Loucy (cell line): ENCODE data around the gene BAK1.

ENCODE experiments used
- EZH2phosphoT487 ChIP-seq: fragments of 200-600 bp; IDR thresholded peaks from 2 replicates; pipeline ENCODE4 v1.6.1; 2018; ENCODE audit warnings: antibody characterized with exemption, mild to moderate bottlenecking, moderate library complexity, borderline replicate concordance
- TF ChIP-seq, protein P1 (sequence below): fragments of 200-600 bp; sonication (generic); conservative IDR thresholded peaks from 2 replicates; pipeline ENCODE4 v1.5.1; 2014; ENCODE audit warnings: mild to moderate bottlenecking, antibody characterized with exemption, low read length

DNA sequence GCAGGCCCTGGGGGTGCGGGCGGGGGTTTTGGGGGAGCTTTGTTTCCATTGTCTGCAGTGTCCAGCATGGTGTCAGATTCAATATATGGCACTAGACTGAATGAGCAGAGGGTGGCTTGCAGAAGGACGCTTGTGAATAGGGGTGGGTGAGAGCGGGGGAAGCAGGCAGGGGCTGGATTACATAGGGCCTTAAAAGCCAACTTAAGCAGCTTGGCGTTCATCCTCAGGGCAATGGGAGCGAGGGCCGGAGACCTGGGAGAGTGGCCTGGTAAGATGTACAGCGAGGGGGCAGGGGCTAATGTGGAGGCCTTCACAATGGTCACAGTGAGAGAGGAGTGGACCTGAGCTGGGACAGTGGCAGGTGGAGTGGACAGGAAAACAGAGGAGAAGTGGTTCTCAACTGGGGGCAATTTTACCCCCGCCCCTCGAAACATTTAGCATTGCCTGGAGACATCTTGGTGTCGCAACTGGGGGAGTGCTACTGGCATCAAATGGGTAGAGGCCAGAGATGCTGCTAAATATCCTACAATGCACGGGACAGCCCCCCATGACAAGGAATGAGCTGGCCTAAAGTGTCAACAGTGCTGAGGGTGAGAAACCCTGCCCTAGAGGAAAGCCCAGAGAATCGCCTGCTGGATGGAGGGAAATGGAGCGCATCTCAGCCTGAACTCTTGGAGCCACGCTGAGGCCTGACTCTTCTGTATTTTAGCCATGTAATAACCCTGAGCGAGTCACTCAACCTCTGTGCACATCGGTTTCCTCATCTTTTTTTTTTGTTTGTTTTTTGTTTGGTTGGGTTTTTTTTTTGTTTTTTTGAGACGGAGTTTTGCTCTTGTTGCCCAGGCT, 15.1 kb upstream of the BAK1 start:
- TF ChIP-seq, protein P1, sequence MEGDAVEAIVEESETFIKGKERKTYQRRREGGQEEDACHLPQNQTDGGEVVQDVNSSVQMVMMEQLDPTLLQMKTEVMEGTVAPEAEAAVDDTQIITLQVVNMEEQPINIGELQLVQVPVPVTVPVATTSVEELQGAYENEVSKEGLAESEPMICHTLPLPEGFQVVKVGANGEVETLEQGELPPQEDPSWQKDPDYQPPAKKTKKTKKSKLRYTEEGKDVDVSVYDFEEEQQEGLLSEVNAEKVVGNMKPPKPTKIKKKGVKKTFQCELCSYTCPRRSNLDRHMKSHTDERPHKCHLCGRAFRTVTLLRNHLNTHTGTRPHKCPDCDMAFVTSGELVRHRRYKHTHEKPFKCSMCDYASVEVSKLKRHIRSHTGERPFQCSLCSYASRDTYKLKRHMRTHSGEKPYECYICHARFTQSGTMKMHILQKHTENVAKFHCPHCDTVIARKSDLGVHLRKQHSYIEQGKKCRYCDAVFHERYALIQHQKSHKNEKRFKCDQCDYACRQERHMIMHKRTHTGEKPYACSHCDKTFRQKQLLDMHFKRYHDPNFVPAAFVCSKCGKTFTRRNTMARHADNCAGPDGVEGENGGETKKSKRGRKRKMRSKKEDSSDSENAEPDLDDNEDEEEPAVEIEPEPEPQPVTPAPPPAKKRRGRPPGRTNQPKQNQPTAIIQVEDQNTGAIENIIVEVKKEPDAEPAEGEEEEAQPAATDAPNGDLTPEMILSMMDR, result no peak
- no peak for TF ChIP-seq EZH2phosphoT487
